GM21576 (cell line): ENCODE results near the gene APBB2.

Experiments used
- ATAC-seq: cut with Tn5 transposase; IDR thresholded peaks from one replicate; pipeline ENCODE4 v1.9.1; 2021; ENCODE audit warnings: mild to moderate bottlenecking, moderate library complexity; ENCODE audit not compliant: unreplicated experiment

Gene APBB2

DNA sequence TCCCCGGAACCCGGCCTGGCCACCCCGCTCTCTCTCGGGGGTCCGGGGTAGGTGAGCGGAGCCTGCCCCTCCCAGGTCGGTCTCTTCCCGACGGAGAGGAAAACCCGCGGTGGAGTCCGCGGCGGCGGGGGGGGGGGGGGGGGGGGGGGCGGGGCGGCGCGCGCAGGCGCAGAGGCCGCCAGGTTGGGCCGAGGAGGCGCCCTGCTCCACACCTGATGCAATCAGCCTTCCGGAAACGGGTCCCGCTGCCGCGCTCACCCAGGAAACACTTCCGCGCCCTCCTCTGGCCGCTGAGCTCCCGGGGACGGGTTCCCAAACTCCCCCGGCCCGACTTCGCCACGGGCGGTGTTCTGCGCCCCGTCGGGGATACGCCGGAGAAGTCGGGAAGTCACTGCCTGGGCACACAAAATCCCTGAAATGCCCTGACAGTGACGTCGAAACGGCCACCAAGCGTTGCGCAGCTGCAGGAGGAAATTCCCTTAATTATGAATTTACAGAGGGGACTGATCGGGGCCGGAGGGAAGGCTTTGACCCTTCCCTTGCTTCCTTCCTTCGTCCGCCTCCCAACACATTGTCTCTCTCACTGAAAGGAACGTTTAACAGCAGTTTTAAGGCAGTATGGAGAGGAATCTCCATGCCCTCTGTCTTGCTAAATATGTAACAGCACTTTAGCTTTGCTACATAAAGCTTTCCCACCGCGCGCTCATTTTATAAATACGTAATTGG is 2.1 kb upstream of the APBB2 start:
- peak; percentile 45 for ATAC-seq

DNA sequence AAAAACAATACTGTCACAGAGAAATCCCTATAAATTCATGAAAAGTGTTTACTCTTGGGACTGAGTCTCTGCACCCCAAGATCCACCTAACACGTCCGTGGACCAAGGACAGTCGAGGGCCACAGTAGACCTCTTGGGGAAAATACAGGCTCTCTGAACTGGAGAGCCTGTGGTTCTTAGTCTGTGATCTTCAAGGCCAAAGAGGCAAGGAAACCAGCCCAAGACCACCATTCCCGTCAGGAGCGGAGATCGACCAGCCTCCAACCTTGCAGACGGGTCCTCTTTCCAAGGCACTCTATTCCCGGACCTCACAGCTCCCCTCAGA is 1.6 kb upstream of the APBB2 start:
- peak; percentile 0 for ATAC-seq

DNA sequence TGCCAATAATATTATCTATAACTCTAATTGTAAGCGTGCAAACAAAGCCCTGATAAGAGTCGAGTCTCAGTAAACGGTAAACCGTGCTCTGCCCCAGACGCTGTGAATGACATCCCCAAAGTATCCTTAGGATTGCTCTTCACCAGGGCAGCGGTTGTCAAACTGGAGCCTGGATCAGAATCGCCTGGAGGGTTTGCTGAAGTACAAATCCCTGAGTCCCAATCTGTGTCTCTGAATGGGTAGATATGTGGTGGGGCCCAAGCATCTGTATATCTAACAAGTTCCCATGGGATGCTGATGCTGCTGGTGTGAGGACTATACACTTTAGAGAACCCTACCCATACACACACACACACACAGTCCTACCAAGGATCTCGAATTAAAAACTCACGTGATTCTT is 813 bp upstream of the APBB2 start:
- ATAC-seq, result no peak

DNA sequence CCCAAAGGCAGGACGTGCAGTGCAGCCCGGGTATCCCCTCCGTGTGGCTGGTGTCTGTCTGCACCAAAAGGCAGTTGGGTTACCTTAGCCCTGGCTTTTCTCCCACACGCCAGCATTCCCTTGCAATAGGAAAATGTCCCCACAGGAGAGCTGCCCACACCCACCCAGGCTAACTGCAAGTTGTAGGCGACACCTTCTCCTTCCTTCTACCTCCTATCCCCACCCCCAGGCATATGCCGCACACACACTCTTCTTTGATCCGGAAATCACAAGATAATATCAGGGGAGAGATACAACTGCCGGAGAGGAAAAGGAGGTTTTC is 444 bp upstream of the APBB2 start:
- peak; percentile 2 for ATAC-seq

DNA sequence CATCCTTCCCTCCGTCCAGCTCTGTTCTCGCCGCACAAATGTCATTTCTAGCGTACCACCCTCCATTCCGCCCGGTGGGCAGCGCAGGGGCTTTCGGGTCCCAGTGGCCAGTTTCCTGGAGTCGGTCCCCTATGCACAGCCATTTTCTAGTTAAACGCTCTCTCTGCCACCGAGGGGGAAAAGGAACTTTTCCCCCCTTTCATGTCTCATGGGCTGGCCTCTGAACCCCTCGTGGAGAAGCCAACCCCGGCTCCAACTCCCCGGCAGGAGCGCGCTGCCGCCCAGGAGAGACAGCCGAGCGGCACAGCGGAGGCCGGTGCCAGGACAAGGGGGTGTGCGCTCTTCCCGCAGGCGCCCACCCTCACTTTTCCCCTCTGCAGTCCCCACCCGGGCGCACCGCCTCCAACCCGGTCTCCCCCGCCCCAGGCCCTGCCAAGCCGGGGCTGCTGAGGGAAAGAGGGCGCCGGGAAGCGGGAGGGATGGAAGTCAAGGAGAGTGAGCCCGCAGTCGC is 662 bp downstream of the APBB2 start:
- peak; percentile 3 for ATAC-seq

DNA sequence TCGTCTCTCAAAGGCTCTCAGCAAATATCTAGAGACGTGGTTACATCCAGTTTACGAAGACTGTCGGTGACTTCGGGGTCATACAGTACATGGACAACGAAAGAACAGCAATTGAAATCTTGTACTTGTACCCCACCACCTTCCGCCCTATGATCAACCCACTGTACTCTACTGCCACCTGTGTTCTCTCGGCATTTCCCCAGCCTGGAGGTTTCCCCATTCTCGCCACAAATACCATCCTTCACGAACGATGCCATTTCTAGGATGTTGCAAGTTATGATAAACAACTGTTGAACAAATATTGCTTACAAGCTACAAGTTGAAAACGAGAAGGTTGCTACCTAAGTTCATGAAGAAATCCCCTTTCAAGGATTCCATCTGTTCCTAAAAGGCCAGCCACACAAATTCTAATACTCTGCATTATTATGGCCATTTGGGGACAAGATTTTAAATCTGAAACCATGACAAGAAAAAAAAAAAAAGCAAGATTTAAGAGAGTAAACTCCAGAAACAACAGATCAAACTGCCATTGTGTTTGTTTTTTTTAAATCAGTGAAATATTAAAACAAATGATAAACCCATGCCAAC is 1.6 kb downstream of the APBB2 start:
- peak; percentile 29 for ATAC-seq

DNA sequence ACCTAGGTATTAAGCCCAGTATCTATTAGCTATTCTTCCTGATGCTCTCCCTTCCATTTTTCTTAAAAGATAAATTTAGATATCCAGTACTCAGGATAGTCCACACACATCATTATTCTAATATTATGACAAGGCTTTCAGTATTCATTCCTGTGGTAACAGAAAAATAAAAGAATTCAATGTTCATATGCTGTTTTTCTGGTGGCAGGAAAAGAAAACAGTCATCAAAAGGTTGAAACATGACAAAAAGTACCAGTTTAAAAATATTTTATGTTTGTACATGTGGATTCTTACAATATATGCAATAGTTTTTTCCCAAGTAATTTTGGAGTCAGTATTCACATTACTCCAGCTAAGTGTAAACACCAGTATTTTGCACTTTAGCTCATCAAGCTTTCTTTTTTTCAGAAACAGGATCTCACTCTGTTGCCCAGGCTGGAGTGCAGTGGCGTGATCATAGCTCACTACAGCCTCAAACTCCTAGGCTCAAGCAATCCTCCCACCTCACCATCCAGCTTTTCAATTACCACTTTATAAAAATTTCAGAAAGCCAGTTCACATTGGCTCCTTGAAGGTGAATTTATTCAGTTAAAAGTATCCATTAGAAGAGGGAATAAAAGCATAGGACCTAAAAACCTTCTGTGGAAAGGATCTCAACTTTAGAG is 2.3 kb downstream of the APBB2 start:
- no peak for ATAC-seq

DNA sequence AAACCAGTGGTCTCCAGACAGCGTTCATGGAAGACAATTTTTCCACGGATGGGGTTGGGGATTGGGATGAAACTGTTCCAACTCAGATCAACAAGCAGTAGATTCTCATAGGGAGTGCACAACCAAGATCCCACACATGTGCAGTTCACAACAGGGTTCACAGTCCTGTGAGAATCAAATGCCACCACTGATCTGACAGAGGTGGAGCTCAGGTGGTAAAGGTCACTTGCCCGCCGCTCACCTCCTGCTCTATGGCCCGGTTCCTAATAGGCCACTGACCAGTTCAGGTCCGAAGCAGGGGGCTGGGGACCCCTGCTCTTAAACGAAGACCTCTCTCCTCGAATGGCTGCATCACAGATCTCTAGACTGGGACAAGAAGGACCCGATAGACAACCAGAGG is 4.4 kb downstream of the APBB2 start:
- ATAC-seq, result no peak

DNA sequence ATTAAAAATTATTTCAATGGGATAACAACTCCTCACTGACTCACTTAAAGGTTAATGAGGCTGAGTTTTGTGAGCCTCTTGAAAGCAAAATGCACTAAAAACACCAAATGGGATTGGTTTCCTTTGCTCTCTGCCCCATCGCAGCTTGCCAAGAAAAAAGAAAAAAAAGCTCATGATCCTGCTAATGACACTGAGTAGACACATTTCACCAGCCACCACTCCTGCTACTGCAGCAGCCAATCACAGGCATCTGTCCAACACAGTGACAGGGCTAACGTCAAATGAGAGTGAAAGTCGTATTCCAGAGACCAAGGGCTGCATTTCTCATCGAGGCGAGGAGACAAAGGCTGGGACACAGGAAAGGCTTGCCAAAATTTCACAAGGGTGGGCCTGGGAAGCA is 5.2 kb downstream of the APBB2 start:
- ATAC-seq, result no peak

DNA sequence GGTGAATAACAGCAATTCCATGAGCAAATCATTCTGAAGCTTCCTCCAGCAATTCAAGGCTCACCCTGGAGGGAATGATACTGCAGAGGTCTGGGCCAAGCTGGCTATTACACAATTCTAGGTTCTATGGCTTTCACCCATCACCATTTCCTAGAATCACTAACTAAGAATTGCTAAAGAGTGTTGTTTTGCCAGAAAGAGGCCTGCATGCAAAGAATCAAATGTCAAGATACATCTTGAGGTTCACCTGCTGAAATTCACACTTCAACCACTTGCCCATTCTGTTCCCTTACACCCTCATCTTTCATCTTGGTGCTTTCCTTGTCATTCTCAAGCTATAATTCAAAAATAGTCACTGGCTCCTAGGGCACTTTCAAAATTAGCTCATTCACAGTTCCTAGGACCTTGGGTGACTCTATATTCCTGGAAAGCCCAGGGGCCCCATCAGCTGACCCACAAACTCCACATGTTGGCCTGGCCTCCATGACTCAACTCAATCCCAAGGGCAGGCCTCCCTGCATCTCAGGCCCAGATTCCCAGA is 7.0 kb downstream of the APBB2 start:
- ATAC-seq, result no peak

DNA sequence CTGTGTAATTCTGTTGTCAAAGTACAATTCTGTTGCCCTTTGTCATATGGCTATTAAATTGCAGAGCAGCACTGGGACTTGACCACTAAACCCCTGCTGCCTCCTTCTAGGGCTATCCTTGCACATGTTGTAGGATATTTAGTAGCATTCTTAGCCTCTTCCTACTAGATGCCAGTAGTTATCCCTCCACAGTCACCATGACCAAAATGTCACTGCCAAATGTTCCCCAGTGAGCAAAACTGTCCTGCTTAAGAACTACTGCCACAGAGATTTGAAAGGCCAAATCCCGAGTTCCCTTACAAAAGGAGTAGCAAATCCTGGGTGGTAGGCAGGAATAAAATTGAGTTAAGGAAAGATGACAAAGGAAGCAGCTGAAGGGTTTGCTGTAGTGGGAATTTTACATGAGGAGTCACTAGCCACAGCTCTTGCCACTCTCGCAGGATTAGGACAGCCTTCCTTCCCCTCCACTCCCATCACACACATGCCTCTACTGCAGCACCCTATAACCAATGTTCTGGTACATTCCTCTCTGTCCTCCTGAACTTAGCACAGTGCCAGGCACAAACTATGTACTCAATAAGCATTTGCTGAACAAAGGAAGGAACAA is 8.4 kb downstream of the APBB2 start:
- no peak for ATAC-seq

DNA sequence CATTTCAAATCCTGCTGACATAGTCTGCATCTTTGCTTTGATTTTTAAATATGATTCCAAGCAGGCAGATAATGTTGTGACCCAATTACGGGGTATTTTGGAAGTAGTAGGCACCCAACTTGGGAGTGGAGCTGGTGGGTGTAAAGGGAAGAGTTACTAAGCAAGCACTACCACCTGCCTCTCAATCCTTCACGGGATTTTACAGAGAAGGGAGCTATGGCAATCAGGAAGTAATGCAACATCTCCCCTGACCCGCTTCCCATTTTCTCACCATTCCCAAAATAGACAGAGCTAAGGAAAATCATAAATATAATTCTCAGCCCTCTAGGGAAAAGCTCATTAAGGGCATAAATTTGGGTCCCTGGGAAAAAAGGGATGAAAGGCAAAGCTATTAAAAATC is 9.2 kb downstream of the APBB2 start:
- ATAC-seq, result no peak

DNA sequence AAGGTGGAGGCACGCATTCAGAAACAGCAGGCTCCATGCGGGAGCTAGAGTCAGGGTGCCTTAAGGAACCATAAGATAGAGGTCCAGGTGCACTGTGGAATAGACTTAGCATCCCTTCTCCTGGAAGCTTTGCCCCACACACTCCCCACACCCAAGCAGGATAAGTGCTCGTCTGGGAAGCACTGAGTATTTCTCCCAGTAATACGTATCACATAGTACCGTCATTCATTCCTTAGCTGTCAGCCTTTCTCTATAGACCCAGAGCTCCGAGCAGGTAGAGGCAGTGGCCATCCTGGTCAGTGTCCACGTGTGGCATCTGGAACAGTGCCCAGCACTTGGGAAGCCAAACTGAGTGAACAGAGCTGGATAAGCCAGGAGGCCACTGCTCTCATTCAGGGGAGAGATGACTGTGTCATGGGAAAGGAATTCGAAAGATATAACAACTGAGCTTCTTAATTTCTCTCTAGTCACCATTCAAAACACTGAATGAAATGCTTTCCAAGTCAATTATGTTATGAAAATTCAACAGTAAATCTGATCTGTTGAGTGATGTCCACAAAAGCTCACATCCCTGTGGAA is 9.9 kb downstream of the APBB2 start:
- ATAC-seq, result no peak

DNA sequence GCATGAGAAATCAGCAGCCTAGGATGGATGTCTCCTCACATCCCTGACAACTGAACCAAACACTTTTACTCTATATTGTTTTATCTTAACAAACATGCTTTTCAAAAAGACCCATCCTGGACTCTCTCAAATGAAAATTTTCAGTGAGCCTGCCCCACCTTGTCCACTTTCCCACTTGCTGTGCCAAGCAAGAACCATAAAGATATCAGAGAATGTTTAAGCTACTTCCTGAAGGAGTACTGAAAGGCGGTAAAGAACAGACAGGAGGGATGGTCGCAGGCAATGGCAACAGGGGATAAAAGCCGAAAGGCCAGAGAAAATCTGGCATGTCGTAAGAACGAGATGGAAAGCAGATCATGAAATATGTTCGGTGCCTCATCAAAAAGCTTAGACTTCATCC is 10.5 kb downstream of the APBB2 start:
- no peak for ATAC-seq

DNA sequence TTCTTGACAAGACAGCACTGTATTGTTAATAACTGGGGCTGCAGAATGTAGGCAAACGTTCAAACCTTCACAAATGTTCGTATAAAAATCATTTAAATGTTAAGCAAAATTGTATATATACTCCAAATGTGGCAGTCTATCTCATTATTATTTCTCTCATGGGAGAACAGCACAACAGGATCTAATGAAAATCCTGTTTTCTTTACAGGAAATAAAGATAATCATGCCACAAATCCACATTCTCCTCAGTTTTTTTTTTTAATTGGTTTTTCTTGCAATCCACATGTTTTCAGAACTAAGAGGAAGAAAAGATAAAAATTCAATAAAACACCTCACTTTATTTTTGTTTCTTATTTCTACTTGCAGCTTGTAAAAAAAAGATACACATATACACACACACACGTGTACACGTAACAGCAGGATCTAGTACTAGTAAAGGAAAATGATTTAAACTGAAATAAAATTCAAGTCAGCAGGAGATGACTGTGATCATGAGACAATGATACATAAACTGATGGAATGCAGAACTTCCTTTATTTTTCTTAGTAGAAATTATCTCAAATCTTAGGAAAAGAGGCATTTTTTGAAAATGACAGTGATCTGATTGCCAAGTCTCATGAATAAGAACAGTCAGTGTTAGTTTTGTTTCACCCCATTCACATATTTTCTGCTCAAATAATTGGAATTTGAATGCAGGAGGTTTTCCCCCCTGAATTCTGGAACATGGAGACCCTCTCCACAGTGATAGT is 11.3 kb downstream of the APBB2 start:
- ATAC-seq, result no peak

DNA sequence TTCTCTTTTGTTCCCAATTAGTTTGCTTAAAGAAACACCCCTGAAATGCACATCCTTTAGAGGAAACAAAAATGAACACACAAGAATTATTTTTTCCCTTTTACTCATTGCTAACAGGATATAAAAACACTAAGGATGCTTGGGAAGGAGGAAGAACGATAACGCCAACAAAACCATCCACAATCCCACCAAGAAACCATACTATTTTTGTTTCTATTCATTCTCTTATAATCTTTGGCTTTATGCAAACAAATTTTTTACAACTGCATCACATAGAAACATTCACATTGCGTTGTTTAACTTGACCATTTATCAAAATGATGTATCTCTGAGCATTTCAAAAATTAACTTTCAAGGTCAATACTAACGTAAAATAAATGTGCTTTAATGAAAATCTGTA is 12.0 kb downstream of the APBB2 start:
- ATAC-seq, result no peak

DNA sequence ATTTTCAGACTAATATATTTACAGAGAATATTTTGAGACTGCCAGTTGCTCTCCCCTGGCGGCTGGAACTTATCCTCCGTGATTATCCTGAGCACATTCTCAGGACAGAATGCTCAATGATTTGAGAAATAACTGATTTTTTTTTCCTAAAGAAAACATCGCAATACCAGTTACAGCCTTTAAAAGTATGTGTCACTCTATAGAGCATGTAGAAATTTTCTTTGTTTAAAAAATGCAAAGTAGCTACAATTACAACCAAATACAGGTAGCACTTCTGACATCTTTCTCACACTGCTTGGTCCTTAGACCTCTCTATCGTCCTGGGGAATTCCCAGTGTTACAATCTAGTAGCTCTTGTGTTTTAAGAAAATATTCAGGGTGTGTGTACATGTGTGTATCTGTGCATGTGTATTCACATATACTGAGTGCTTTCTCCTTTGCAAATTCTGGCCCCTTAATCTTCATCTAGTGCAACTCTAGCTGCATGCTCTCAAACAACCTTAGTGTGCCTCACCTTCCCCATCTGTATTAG is 13.8 kb downstream of the APBB2 start:
- ATAC-seq, result no peak

DNA sequence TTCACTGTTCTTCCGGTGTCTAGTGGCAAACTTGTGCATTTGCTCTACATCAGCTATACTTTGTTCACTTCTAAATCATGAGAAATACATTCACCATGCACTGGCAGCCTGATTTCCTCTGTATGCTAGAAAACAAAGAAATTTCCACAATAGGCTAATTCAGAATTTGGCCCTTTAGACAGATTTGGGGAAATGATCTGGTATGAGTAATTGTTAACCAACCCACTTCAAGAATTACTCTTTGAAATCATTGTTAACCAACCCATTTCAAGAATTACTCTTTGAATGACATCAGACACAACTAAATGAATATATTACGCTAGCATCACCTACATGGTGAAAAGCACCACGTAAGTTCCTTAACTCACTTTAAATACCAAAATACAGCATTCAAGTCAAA is 14.6 kb downstream of the APBB2 start:
- no peak for ATAC-seq

DNA sequence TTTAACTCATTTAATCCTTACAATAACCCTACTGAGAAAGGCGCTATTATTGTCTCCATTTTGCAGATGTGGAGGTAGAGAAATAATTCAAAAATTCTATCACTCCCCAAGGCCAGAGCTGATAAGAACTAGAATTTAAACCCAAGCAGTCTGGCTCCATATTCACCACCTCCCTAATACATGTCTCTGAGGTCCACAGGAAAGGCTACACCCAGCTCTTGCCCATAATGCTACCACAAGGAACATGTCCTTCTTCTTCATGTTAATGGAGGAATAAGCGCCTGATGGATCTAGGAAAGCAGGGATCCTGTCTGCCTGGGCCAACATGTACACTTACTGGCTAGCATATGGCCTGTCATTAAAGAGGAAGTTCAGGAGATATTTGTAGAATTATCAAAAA is 16.3 kb downstream of the APBB2 start:
- ATAC-seq, result no peak

DNA sequence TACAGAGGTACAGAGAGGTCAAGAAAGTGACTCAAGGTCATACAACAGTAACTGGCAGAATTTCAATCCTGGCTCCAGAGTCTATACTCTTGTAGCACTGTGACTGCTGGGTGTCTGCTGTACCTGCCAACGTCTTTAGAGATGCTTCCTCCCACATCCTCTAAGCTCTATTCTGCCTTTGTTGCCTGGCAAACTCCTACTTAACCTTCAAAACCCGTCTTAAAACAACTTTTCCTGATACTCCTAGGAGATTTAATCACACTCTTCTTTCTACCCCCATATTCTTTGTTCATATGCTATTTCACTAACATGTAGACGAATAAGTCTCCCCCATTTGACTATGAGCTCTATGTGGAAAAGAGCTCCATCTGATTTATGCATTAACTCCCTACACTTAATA is 16.8 kb downstream of the APBB2 start:
- no peak for ATAC-seq
